SK-N-MC (cell line): Measurements from ENCODE around the gene PITRM1.

ENCODE experiments used
- DNase-seq: peaks from one replicate; pipeline ENCODE4 v3.0.0-alpha.2; 2011; ENCODE audit warnings: low read depth, low spot score
- H3K27ac ChIP-seq: fragments of 200-600 bp; sonication (generic); 2 replicates; pipeline ENCODE4 v1.5.1; 2016; ENCODE audit warnings: mixed run types
- H3K36me3 ChIP-seq: fragments of 200-600 bp; sonication (generic); 2 replicates; pipeline ENCODE4 v1.6.1; 2017; ENCODE audit warnings: antibody characterized with exemption, low read length, mixed read lengths; ENCODE audit not compliant: insufficient read depth
- H3K4me3 ChIP-seq: fragments of 200-600 bp; sonication (generic); 2 replicates; pipeline ENCODE4 v1.5.1; 2016
- H3K9ac ChIP-seq: fragments of 200-600 bp; sonication (generic); 2 replicates; pipeline ENCODE4 v1.8.0; 2017; ENCODE audit warnings: mixed run types, mixed read lengths; ENCODE audit not compliant: insufficient read length
- H3K9me3 ChIP-seq: fragments of 200-600 bp; sonication (generic); 2 replicates; pipeline ENCODE4 v1.6.1; 2017; ENCODE audit warnings: low read depth, mild to moderate bottlenecking, antibody characterized with exemption, low read length, moderate library complexity, mixed read lengths
- EZH2 ChIP-seq: fragments of 200-600 bp; sonication (generic); IDR thresholded peaks from one replicate; pipeline ENCODE4 v1.6.1; 2017; ENCODE audit warnings: antibody characterized with exemption
- FOXP2 ChIP-seq: optimal IDR thresholded peaks from 2 replicates; pipeline ENCODE3; 2011; ENCODE audit warnings: mild to moderate bottlenecking, moderate library complexity; ENCODE audit not compliant: insufficient read depth; ENCODE audit errors: extremely low read length, control extremely low read depth
- POLR2AphosphoS5 ChIP-seq: IDR thresholded peaks from 2 replicates; pipeline ENCODE4 v1.6.1; 2012; ENCODE audit warnings: mild to moderate bottlenecking, low read depth, low read length, borderline replicate concordance

PITRM1 gene

GRCh38 chr10:3122486-3123205 lies 49.9 kb downstream of the PITRM1 start:
- Histone ChIP-seq H3K4me3 (no peak overlapping the region), H3K9me3 (no peaks in the 10 kb centered on the region), H3K27ac (no peak overlapping the region), H3K9ac (no peak overlapping the region), H3K36me3 (peaks cover 29% of the 10 kb centered on the region; the same call in 1 of the 2 replicates)
- no peak for DNase-seq
- no peak for TF ChIP-seq EZH2
- TF ChIP-seq POLR2AphosphoS5, result no peak
- TF ChIP-seq FOXP2, result no peak

DNA sequence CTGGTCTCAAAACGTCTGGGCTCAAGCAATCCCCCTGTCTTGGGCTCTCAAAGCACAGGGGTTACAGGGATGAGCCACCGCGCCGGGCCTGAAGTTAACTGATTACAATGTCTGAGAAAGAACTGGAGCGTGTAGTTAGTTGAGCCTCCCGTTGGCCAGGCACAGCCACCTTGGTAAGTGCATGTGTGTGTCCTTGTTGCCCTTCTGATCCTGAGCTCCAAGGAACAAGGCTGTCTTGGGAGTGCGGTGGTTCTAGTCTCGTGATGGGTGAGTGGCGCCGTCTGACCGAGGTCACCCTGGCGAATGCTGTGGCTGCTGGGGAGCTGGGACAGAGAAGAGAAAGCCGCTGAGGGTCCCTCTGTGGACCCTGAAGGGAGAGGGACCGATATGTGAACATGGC lies 50.5 kb downstream of the PITRM1 start:
- Histone ChIP-seq H3K27ac (no peak overlapping the region), H3K4me3 (no peak overlapping the region), H3K9me3 (no peaks in the 10 kb centered on the region), H3K9ac (no peak overlapping the region), H3K36me3 (peaks cover 32% of the 10 kb centered on the region; the same call in 1 of the 2 replicates)
- TF ChIP-seq POLR2AphosphoS5 (no peak), EZH2 (no peak), FOXP2 (no peak)
- DNase-seq, result no peak

GRCh38 chr10:3119796-3120459 lies 52.7 kb downstream of the PITRM1 start:
- H3K36me3 ChIP-seq, result peaks cover 42% of the 10 kb centered on the region; the same call in 1 of the 2 replicates
- no peak for DNase-seq
- no peak overlapping the region for H3K4me3 ChIP-seq
- H3K9me3 ChIP-seq, result no peaks in the 10 kb centered on the region
- H3K9ac ChIP-seq, result no peak overlapping the region
- TF ChIP-seq EZH2 (no peak), POLR2AphosphoS5 (no peak), FOXP2 (no peak)
- no peak overlapping the region for H3K27ac ChIP-seq

GRCh38 chr10:3118641-3119091 lies 53.9 kb downstream of the PITRM1 start:
- Histone ChIP-seq H3K9ac (no peak overlapping the region), H3K27ac (no peak overlapping the region), H3K4me3 (no peak overlapping the region), H3K36me3 (peaks cover 44% of the 10 kb centered on the region; the same call in 1 of the 2 replicates), H3K9me3 (no peaks in the 10 kb centered on the region)
- DNase-seq, result no peak
- TF ChIP-seq FOXP2 (no peak), POLR2AphosphoS5 (no peak), EZH2 (no peak)

- Histone ChIP-seq H3K36me3 (peaks cover 50% of the 10 kb centered on the region; the same call in 1 of the 2 replicates), H3K4me3 (no peak overlapping the region), H3K9ac (no peak overlapping the region), H3K27ac (no peak overlapping the region), H3K9me3 (no peaks in the 10 kb centered on the region)
- DNase-seq, result no peak
- no peak for TF ChIP-seq POLR2AphosphoS5
- TF ChIP-seq EZH2, result no peak
- no peak for TF ChIP-seq FOXP2
Observed at GRCh38 chr10:3117486-3117885, 55.1 kb downstream of the PITRM1 start.

DNA sequence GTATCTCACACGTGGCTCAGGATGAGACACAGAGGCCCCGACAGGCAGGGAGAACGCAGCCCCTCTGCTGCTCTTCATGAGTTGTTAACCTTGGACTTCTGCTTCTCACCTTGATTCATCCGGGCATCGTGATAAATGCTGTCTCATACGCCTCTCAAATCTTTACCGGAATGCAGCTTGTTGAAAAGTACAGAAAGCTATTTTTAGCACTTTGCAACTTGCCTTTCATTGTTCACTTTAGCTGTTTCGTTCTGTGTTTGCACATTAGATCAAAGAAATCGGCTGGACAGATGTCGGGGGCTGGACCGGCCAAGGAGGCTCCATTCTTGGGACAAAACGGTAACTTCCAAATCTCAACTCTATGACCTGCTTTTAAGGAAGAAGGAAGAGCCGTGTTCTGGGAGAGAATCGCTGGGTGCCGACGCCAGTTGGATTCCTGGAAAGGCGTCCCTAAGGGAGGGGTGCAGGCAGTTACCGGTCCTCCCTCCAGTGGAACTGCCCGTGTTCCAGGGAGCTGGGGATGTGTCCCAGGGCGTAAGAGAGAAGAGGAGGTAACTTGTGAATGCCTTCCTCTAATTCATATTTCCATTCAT lies 56.0 kb downstream of the PITRM1 start:
- H3K9me3 ChIP-seq, result no peaks in the 10 kb centered on the region
- peaks cover 51% of the 10 kb centered on the region; the same call in 1 of the 2 replicates for H3K36me3 ChIP-seq
- H3K9ac ChIP-seq, result no peak overlapping the region
- no peak overlapping the region for H3K27ac ChIP-seq
- no peak for DNase-seq
- H3K4me3 ChIP-seq, result no peak overlapping the region
- TF ChIP-seq FOXP2, result no peak
- TF ChIP-seq POLR2AphosphoS5, result no peak
- no peak for TF ChIP-seq EZH2

- TF ChIP-seq EZH2, result no peak
- no peak for TF ChIP-seq FOXP2
- TF ChIP-seq POLR2AphosphoS5, result no peak
- H3K36me3 ChIP-seq, result peaks cover 58% of the 10 kb centered on the region
- H3K27ac ChIP-seq, result no peak overlapping the region
- DNase-seq, result no peak
- H3K9me3 ChIP-seq, result no peaks in the 10 kb centered on the region
- H3K4me3 ChIP-seq, result no peak overlapping the region
- no peak overlapping the region for H3K9ac ChIP-seq
Observed at GRCh38 chr10:3115685-3116084, 56.9 kb downstream of the PITRM1 start.

DNA sequence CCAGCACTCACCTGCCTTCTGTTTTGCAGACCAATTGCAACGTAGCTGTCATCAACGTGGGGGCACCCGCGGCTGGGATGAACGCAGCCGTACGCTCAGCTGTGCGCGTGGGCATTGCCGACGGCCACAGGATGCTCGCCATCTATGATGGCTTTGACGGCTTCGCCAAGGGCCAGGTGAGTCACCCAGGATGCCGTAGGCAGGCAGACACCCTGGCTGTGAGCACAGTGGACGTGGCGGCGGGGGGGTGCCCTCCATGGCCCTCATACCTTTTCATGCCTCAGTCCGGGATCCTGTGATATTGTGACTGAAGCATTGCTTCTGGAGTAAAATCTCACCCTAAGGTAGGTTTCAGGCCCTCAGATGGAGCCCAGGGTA lies 59.2 kb downstream of the PITRM1 start:
- Histone ChIP-seq H3K9ac (no peak overlapping the region), H3K9me3 (no peaks in the 10 kb centered on the region), H3K36me3 (peaks cover 60% of the 10 kb centered on the region), H3K27ac (no peak overlapping the region), H3K4me3 (no peak overlapping the region)
- no peak for DNase-seq
- TF ChIP-seq POLR2AphosphoS5 (no peak), EZH2 (no peak), FOXP2 (no peak)
